H1 (cell line): Measurements from ENCODE around the gene TBCE. TPM values are rescaled to one million over a fixed set of nuclear protein-coding genes. Genes with fewer than 3 reads are reported as not detected.

ENCODE experiments used
- ATF3 ChIP-seq: IDR thresholded peaks from 2 replicates; pipeline ENCODE4 v1.6.1; 2011; ENCODE audit warnings: low read depth, mild to moderate bottlenecking, low read length; ENCODE audit not compliant: insufficient read depth
- polyA plus RNA-seq, 7 experiments: library from polyadenylated mRNA; depleted of rRNA in 3 of 7; stranded (reverse) in 5 of 7; unstranded in 2 of 7; fragments of >200 nt in 5 of 7; fragments of 200-250 nt in 2 of 7; gene quantifications; 1 replicate in 5 of 7; 2 replicates in 1 of 7; 4 replicates in 1 of 7; pipeline versions ENCODE4 v1.2.1 to v1.2.3, GENCODE V29; 2011 to 2013; ENCODE audit warnings: missing spikeins in 2 of 7, mixed read lengths in 2 of 7
- total RNA-seq: library from RNA; stranded (reverse); fragmentation: NEBNext Ultra II Directional; extraction: Animal tissue kit (Norgen Biotek cat#: 25700); gene quantifications from 2 replicates; pipeline ENCODE4 v1.2.1, GENCODE V29; 2021
- TF ChIP-seq, protein P1 (sequence below): fragments of 300-600 bp; sonication (generic); IDR thresholded peaks from 2 replicates; pipeline ENCODE4 v1.7.1; 2012; ENCODE audit warnings: low read length, moderate library complexity, mild to moderate bottlenecking, inconsistent platforms; ENCODE audit not compliant: insufficient replicate concordance

TBCE gene
- total and polyA plus RNA-seq, 2 of the 8 experiments (the other 6 are each of a cell fraction or from before 2014, with no cell fraction given) = 22.7 to 42.9 TPM

DNA sequence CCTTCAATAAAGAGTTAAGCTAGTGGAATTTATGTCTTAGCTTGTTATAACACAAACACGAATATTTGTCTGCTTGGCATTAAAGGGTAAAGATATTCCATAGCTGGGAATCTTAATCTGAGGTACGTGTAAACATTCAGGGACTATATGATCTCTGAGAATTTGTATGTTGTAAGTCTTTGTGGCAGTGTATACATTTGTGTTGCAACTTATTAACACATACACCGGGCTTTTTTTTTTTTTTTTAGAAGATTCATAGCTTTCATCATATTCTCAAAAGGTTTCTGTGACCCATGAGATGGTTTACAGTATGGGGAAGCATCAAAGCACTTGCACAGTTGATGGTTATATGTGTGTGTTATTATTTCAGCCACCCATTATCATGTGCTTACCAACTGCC, 35.8 kb upstream of the TBCE start (continued):
- TF ChIP-seq, protein P1, sequence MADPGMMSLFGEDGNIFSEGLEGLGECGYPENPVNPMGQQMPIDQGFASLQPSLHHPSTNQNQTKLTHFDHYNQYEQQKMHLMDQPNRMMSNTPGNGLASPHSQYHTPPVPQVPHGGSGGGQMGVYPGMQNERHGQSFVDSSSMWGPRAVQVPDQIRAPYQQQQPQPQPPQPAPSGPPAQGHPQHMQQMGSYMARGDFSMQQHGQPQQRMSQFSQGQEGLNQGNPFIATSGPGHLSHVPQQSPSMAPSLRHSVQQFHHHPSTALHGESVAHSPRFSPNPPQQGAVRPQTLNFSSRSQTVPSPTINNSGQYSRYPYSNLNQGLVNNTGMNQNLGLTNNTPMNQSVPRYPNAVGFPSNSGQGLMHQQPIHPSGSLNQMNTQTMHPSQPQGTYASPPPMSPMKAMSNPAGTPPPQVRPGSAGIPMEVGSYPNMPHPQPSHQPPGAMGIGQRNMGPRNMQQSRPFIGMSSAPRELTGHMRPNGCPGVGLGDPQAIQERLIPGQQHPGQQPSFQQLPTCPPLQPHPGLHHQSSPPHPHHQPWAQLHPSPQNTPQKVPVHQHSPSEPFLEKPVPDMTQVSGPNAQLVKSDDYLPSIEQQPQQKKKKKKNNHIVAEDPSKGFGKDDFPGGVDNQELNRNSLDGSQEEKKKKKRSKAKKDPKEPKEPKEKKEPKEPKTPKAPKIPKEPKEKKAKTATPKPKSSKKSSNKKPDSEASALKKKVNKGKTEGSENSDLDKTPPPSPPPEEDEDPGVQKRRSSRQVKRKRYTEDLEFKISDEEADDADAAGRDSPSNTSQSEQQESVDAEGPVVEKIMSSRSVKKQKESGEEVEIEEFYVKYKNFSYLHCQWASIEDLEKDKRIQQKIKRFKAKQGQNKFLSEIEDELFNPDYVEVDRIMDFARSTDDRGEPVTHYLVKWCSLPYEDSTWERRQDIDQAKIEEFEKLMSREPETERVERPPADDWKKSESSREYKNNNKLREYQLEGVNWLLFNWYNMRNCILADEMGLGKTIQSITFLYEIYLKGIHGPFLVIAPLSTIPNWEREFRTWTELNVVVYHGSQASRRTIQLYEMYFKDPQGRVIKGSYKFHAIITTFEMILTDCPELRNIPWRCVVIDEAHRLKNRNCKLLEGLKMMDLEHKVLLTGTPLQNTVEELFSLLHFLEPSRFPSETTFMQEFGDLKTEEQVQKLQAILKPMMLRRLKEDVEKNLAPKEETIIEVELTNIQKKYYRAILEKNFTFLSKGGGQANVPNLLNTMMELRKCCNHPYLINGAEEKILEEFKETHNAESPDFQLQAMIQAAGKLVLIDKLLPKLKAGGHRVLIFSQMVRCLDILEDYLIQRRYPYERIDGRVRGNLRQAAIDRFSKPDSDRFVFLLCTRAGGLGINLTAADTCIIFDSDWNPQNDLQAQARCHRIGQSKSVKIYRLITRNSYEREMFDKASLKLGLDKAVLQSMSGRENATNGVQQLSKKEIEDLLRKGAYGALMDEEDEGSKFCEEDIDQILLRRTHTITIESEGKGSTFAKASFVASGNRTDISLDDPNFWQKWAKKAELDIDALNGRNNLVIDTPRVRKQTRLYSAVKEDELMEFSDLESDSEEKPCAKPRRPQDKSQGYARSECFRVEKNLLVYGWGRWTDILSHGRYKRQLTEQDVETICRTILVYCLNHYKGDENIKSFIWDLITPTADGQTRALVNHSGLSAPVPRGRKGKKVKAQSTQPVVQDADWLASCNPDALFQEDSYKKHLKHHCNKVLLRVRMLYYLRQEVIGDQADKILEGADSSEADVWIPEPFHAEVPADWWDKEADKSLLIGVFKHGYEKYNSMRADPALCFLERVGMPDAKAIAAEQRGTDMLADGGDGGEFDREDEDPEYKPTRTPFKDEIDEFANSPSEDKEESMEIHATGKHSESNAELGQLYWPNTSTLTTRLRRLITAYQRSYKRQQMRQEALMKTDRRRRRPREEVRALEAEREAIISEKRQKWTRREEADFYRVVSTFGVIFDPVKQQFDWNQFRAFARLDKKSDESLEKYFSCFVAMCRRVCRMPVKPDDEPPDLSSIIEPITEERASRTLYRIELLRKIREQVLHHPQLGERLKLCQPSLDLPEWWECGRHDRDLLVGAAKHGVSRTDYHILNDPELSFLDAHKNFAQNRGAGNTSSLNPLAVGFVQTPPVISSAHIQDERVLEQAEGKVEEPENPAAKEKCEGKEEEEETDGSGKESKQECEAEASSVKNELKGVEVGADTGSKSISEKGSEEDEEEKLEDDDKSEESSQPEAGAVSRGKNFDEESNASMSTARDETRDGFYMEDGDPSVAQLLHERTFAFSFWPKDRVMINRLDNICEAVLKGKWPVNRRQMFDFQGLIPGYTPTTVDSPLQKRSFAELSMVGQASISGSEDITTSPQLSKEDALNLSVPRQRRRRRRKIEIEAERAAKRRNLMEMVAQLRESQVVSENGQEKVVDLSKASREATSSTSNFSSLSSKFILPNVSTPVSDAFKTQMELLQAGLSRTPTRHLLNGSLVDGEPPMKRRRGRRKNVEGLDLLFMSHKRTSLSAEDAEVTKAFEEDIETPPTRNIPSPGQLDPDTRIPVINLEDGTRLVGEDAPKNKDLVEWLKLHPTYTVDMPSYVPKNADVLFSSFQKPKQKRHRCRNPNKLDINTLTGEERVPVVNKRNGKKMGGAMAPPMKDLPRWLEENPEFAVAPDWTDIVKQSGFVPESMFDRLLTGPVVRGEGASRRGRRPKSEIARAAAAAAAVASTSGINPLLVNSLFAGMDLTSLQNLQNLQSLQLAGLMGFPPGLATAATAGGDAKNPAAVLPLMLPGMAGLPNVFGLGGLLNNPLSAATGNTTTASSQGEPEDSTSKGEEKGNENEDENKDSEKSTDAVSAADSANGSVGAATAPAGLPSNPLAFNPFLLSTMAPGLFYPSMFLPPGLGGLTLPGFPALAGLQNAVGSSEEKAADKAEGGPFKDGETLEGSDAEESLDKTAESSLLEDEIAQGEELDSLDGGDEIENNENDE = no peak
- no peak for TF ChIP-seq ATF3
